Liver (tissue), 9 donors: Measurements from ENCODE around the gene TMTC1. TPM values are rescaled to one million over a fixed set of nuclear protein-coding genes. Genes with fewer than 3 reads are reported as not detected.

Source experiments
- DNase-seq: peaks from one replicate; pipeline ENCODE4 v3.0.0-alpha.2; 2017; ENCODE audit warnings: low spot score
- H3K27ac ChIP-seq, 2 donors: one replicate each; pipeline ENCODE4 v1.7.0; 2013; ENCODE audit warnings: inconsistent platforms in 2 of 2, low read length in 2 of 2, control low read depth in 1 of 2, low read depth in 1 of 2, mild to moderate bottlenecking in 1 of 2
- H3K27me3 ChIP-seq, 4 donors: one replicate each; pipeline versions ENCODE4 v1.6.1 to v1.7.0; 2013; ENCODE audit warnings: low read length in 3 of 4, inconsistent platforms in 1 of 4, mild to moderate bottlenecking in 1 of 4, moderate library complexity in 1 of 4; ENCODE audit not compliant: control insufficient read depth in 4 of 4, insufficient read depth in 4 of 4
- H3K36me3 ChIP-seq, 4 donors: one replicate each; pipeline versions ENCODE4 v1.6.1 to v1.7.0; 2013; ENCODE audit warnings: low read length in 3 of 4, mild to moderate bottlenecking in 3 of 4, low read depth in 1 of 4, moderate library complexity in 1 of 4; ENCODE audit not compliant: control insufficient read depth in 4 of 4, insufficient read depth in 3 of 4
- H3K4me1 ChIP-seq, 4 donors: one replicate each; pipeline versions ENCODE4 v1.6.1 to v1.7.0; 2013; ENCODE audit warnings: low read length in 3 of 4, mild to moderate bottlenecking in 3 of 4, moderate library complexity in 1 of 4; ENCODE audit not compliant: control insufficient read depth in 4 of 4, insufficient read depth in 4 of 4
- H3K4me3 ChIP-seq, 3 donors: one replicate each; pipeline versions ENCODE4 v1.6.1 to v1.7.0; 2013; ENCODE audit warnings: low read length in 3 of 3, control low read depth in 1 of 3, low read depth in 1 of 3, mild to moderate bottlenecking in 1 of 3
- H3K9ac ChIP-seq, 2 donors: one replicate each; pipeline ENCODE4 v1.7.0; 2013; ENCODE audit warnings: low read length in 2 of 2, mild to moderate bottlenecking in 2 of 2, moderate library complexity in 2 of 2, control low read depth in 1 of 2, low read depth in 1 of 2
- H3K9me3 ChIP-seq, 4 donors: one replicate each; pipeline versions ENCODE4 v1.6.1 to v1.7.0; 2013; ENCODE audit warnings: low read length in 3 of 4; ENCODE audit not compliant: control insufficient read depth in 4 of 4
- ATF3 ChIP-seq: IDR thresholded peaks from 2 replicates; pipeline ENCODE4 v1.6.1; 2016; ENCODE audit warnings: antibody characterized with exemption
- CTCF ChIP-seq: fragments of 150-350 bp; IDR thresholded peaks from 2 replicates; pipeline ENCODE4 v1.5.1; 2017; ENCODE audit warnings: improper control_type of control experiment, low read depth, low read length; ENCODE audit not compliant: missing input control
- EGR1 ChIP-seq, 2 donors: IDR thresholded peaks; 2 replicates each; pipeline ENCODE4 v1.6.1; 2016 to 2018; ENCODE audit warnings: antibody characterized with exemption in 2 of 2, low read depth in 2 of 2
- FOXA1 ChIP-seq: IDR thresholded peaks from 2 replicates; pipeline ENCODE4 v1.6.1; 2016; ENCODE audit warnings: antibody characterized with exemption
- FOXA2 ChIP-seq: IDR thresholded peaks from 2 replicates; pipeline ENCODE4 v1.6.1; 2016; ENCODE audit warnings: antibody characterized with exemption
- GABPA ChIP-seq, 2 donors: IDR thresholded peaks in 1 of 2; conservative IDR thresholded peaks in 1 of 2; 2 replicates each; pipeline ENCODE4 v1.6.1; 2016; ENCODE audit warnings: antibody characterized with exemption in 2 of 2, mild to moderate bottlenecking in 1 of 2, moderate library complexity in 1 of 2
- HNF4A ChIP-seq, 2 donors: conservative IDR thresholded peaks; 2 replicates each; pipeline ENCODE4 v1.6.1; 2016; ENCODE audit warnings: antibody characterized with exemption in 2 of 2, mild to moderate bottlenecking in 2 of 2
- JUND ChIP-seq, 2 donors: IDR thresholded peaks; 2 replicates each; pipeline ENCODE4 v1.6.1; 2016; ENCODE audit warnings: antibody characterized with exemption in 2 of 2
- NR2F2 ChIP-seq: IDR thresholded peaks from 2 replicates; pipeline ENCODE4 v1.6.1; 2016; ENCODE audit warnings: antibody characterized with exemption
- RAD21 ChIP-seq, 2 donors: IDR thresholded peaks; 2 replicates each; pipeline ENCODE4 v1.6.1; 2016; ENCODE audit warnings: antibody characterized with exemption in 2 of 2, mild to moderate bottlenecking in 2 of 2
- REST ChIP-seq: IDR thresholded peaks from 2 replicates; pipeline ENCODE4 v1.6.1; 2016; ENCODE audit warnings: antibody characterized with exemption, mild to moderate bottlenecking
- RXRA ChIP-seq, 2 donors: IDR thresholded peaks; 2 replicates each; pipeline ENCODE4 v1.6.1; 2017 to 2018; ENCODE audit warnings: antibody characterized with exemption in 2 of 2, mild to moderate bottlenecking in 1 of 2
- SP1 ChIP-seq: IDR thresholded peaks from 2 replicates; pipeline ENCODE4 v1.6.1; 2018; ENCODE audit warnings: antibody characterized with exemption, mild to moderate bottlenecking
- TAF1 ChIP-seq: conservative IDR thresholded peaks from 2 replicates; pipeline ENCODE4 v1.6.1; 2016; ENCODE audit warnings: antibody characterized with exemption, mild to moderate bottlenecking
- YY1 ChIP-seq: IDR thresholded peaks from 2 replicates; pipeline ENCODE4 v1.6.1; 2016; ENCODE audit warnings: antibody characterized with exemption, mild to moderate bottlenecking
- ZBTB33 ChIP-seq: IDR thresholded peaks from 2 replicates; pipeline ENCODE4 v1.6.1; 2016; ENCODE audit warnings: antibody characterized with exemption
- WGBS: extraction: QIAGEN DNeasy Blood & Tissue Kit; methylation state at CpG from one replicate; pipeline ENCODE4 v1.1.7; 2013; 5-methylcytosine and 5-hydroxymethylcytosine counted together
- polyA plus RNA-seq, 2 donors: library from polyadenylated mRNA; stranded (reverse) in 1 of 2; unstranded in 1 of 2; fragments of 200-250 nt in 1 of 2; fragments of >200 nt in 1 of 2; fragmentation: Nextera tagmentation in 1 of 2; extraction: Ambion mirVana in 1 of 2; gene quantifications; one replicate each; pipeline versions ENCODE4 v1.2.1 to v1.2.3, GENCODE V29; 2013 to 2015
- total RNA-seq, 2 donors: library from RNA; depleted of rRNA; stranded (reverse); fragments of >200 nt; gene quantifications; one replicate each; pipeline ENCODE4 v1.2.3, GENCODE V29; 2014
- donor health status: healthy.
- donor health status: healthy.
- donor health status: healthy.
- donor health status: healthy.
- donor health status: healthy.

Gene TMTC1
- total and polyA plus RNA-seq, 4 donors: 0.76 to 3.3 (median 2.1) TPM

- TF ChIP-seq CTCF (no peak), REST (no peak), YY1 (no peak), SP1 (no peak), NR2F2 (no peak), TAF1 (no peak), RXRA (IDR thresholded peaks at IDR 0.05) (no peak)
Measured at GRCh38 chr12:29732593-29732992, 51.1 kb downstream of the TMTC1 start (continued).

- H3K4me1 ChIP-seq: peaks cover 0 to 5% (median 1%) of the 10 kb centered on the region in 4 donors
- no peaks in the 10 kb centered on the region for H3K27me3 ChIP-seq
- no peak overlapping the region for H3K9ac ChIP-seq
- H3K27ac ChIP-seq: no peak overlapping the region
- no peaks in the 10 kb centered on the region for H3K36me3 ChIP-seq
- DNase-seq: no peak
- 95% methylated on average over 2 of the region's 2 CpGs for WGBS
- H3K9me3 ChIP-seq: no peaks in the 10 kb centered on the region
- no peak overlapping the region for H3K4me3 ChIP-seq
- TF ChIP-seq REST (no peak), YY1 (no peak), TAF1 (no peak), FOXA1 (no peak), HNF4A (conservative IDR thresholded peaks at IDR 0.05) (no peak), ATF3 (no peak), FOXA2 (no peak), JUND (IDR thresholded peaks at IDR 0.05) (no peak), GABPA (IDR thresholded peaks at IDR 0.05 in 1 of 2, conservative IDR thresholded peaks at IDR 0.05 in 1 of 2) (no peak), RAD21 (IDR thresholded peaks at IDR 0.05) (no peak), SP1 (no peak), ZBTB33 (no peak), EGR1 (IDR thresholded peaks at IDR 0.05; ENCODE audit: low read depth in 2 of 2) (no peak), RXRA (IDR thresholded peaks at IDR 0.05) (no peak)
Measured at GRCh38 chr12:29732191-29732590, 51.6 kb downstream of the TMTC1 start.
